ENCODE results near the gene DUSP12. TPM values are rescaled to one million over a fixed set of nuclear protein-coding genes. Genes with fewer than 3 reads are reported as not detected.

DUSP12 gene
- total and polyA plus RNA-seq, 9 of the 15 experiments (the other 6 are each of a cell fraction or from before 2014, with no cell fraction given), result 10.4 to 81.4 (median 43.6) TPM

DNA sequence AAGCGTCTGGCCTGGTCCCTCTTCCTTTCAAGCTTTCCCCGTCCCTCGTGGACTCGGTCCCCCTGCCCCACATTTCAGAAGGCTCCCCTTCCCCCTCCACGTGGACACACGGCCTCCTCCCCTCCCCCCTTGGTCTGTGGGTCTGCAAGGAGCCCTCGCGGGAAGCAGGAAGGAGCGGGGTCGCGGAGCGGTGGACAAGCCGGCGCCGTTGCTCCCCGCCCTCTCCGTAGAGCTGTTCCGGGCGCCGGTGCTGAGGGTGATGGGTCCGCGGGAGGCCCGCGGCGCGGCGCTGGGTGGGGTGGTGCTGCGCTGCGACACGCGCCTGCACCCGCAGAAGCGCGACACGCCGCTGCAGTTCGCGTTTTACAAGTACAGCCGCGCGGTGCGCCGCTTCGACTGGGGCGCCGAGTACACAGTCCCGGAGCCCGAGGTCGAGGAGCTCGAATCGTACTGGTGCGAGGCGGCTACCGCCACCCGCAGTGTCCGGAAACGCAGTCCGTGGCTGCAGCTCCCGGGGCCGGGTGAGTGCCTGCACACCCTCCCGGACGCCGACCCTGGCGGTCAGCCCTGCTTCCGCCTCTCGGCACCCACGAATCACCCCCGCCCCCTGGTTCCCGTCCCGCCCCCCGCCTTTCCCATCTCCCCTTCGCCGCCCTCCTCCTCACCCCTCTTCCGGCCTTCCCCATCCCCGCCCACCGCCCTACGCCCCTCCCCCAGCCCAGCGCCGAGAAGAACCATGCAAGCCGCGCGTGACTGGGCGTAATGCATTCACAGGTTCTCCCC lies 22.9 kb upstream of the DUSP12 start (continued):
- TF ChIP-seq, protein P1, sequence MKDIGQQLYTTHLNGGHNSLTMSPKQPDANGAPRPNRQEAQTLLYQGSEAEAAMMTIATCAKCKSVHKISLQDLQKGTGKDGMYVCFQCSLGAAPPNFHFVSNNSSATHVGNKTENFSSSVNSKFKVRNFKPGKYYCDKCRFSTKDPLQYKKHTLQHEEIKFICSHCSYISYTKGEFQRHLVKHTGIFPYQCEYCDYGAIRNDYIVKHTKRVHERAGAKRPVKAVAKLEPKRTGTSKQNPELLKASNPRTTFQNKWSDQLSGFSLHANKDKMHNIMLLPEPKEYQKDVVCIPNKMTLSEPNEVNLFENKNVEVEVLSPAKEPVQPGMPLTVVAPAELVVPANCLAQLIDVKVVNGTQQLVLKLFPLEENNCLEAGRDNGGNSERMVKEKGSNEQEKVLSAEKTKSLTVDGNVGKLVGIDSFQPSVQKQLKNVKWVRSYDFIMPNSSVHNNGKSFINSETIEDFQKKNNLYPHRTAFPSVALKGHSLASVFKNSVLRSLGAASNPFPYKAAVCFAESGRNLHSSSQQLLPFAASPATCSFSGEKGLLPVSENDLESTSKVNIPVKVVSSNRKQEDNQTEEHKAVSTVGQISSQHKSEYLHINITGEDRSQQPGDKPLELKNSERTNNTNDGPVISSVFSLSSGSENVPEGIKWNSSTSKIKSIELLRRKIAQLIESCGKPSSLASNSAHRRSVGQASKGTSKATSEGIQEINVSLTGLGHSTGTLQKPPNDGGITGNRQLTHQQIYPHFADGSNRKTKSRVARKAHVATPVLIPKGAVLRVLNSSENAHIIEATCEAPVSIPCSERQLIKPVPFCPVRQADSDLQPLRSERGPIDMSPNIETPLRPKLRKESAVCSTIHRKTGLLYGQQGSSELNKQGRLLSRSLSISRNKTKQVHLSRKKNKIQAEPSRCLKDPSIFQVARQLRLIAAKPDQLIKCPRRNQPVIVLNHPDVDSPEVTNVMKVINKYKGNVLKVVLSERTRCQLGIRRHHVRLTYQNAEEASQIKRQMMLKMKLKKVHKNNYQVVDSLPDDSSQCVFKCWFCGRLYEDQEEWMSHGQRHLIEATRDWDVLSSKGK (CRISPR knock-in tag; IDR thresholded peaks at IDR 0.05), result no peak
- TF ChIP-seq ZNF589 (CRISPR knock-in tag; IDR thresholded peaks at IDR 0.05; ENCODE audit: low read depth), result peak; percentile 77
- TF ChIP-seq, protein P2, sequence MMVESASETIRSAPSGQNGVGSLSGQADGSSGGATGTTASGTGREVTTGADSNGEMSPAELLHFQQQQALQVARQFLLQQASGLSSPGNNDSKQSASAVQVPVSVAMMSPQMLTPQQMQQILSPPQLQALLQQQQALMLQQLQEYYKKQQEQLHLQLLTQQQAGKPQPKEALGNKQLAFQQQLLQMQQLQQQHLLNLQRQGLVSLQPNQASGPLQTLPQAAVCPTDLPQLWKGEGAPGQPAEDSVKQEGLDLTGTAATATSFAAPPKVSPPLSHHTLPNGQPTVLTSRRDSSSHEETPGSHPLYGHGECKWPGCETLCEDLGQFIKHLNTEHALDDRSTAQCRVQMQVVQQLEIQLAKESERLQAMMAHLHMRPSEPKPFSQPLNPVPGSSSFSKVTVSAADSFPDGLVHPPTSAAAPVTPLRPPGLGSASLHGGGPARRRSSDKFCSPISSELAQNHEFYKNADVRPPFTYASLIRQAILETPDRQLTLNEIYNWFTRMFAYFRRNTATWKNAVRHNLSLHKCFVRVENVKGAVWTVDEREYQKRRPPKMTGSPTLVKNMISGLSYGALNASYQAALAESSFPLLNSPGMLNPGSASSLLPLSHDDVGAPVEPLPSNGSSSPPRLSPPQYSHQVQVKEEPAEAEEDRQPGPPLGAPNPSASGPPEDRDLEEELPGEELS (CRISPR knock-in tag; IDR thresholded peaks at IDR 0.05; ENCODE audit: borderline replicate concordance), result no peak
- TF ChIP-seq, protein P3, sequence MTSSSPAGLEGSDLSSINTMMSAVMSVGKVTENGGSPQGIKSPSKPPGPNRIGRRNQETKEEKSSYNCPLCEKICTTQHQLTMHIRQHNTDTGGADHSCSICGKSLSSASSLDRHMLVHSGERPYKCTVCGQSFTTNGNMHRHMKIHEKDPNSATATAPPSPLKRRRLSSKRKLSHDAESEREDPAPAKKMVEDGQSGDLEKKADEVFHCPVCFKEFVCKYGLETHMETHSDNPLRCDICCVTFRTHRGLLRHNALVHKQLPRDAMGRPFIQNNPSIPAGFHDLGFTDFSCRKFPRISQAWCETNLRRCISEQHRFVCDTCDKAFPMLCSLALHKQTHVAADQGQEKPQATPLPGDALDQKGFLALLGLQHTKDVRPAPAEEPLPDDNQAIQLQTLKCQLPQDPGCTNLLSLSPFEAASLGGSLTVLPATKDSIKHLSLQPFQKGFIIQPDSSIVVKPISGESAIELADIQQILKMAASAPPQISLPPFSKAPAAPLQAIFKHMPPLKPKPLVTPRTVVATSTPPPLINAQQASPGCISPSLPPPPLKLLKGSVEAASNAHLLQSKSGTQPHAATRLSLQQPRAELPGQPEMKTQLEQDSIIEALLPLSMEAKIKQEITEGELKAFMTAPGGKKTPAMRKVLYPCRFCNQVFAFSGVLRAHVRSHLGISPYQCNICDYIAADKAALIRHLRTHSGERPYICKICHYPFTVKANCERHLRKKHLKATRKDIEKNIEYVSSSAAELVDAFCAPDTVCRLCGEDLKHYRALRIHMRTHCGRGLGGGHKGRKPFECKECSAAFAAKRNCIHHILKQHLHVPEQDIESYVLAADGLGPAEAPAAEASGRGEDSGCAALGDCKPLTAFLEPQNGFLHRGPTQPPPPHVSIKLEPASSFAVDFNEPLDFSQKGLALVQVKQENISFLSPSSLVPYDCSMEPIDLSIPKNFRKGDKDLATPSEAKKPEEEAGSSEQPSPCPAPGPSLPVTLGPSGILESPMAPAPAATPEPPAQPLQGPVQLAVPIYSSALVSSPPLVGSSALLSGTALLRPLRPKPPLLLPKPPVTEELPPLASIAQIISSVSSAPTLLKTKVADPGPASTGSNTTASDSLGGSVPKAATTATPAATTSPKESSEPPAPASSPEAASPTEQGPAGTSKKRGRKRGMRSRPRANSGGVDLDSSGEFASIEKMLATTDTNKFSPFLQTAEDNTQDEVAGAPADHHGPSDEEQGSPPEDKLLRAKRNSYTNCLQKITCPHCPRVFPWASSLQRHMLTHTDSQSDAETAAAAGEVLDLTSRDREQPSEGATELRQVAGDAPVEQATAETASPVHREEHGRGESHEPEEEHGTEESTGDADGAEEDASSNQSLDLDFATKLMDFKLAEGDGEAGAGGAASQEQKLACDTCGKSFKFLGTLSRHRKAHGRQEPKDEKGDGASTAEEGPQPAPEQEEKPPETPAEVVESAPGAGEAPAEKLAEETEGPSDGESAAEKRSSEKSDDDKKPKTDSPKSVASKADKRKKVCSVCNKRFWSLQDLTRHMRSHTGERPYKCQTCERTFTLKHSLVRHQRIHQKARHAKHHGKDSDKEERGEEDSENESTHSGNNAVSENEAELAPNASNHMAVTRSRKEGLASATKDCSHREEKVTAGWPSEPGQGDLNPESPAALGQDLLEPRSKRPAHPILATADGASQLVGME (CRISPR knock-in tag; IDR thresholded peaks at IDR 0.05), result 0 out of 2 replicates have a peak, but pooled peaks have one; percentile 48
- TF ChIP-seq, protein P4, sequence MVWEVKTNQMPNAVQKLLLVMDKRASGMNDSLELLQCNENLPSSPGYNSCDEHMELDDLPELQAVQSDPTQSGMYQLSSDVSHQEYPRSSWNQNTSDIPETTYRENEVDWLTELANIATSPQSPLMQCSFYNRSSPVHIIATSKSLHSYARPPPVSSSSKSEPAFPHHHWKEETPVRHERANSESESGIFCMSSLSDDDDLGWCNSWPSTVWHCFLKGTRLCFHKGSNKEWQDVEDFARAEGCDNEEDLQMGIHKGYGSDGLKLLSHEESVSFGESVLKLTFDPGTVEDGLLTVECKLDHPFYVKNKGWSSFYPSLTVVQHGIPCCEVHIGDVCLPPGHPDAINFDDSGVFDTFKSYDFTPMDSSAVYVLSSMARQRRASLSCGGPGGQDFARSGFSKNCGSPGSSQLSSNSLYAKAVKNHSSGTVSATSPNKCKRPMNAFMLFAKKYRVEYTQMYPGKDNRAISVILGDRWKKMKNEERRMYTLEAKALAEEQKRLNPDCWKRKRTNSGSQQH (CRISPR knock-in tag; IDR thresholded peaks at IDR 0.05), result no peak
